ENCODE data around the gene ACKR2. TPM values are rescaled to one million over a fixed set of nuclear protein-coding genes. Genes with fewer than 3 reads are reported as not detected.

Gene ACKR2
- total RNA-seq, 4 donors from 2014 or later: 2.7 to 6.5 (median 3.1) TPM

GRCh38 chr3:42823351-42823750, 14.1 kb downstream of the ACKR2 start:
- Histone ChIP-seq H3K27ac (peak overlapping the region in 2 of 4 donors; percentile 49 to 66), H3K36me3 (no peaks in the 10 kb centered on the region), H3K4me3 (no peak overlapping the region), H3K9me3 (no peaks in the 10 kb centered on the region), H3K4me1 (peaks cover 5 to 67% (median 21%) of the 10 kb centered on the region in 3 donors), H3K27me3 (no peaks in the 10 kb centered on the region)
- 30 to 33% methylated on average over 2 of the region's 2 CpGs for WGBS, 2 donors
- TF ChIP-seq CTCF (IDR thresholded peaks at IDR 0.05) (no peak), POLR2A (IDR thresholded peaks at IDR 0.05) (no peak)
- no peak for DNase-seq
- intact Hi-C loops (cut with DNase I): no loop called here

- Histone ChIP-seq H3K36me3 (no peaks in the 10 kb centered on the region), H3K27me3 (no peaks in the 10 kb centered on the region), H3K4me1 (peaks cover 0 to 56% (median 21%) of the 10 kb centered on the region in 3 donors), H3K27ac (peak overlapping the region in 2 of 4 donors; percentile 26 to 45), H3K4me3 (no peak overlapping the region), H3K9me3 (no peaks in the 10 kb centered on the region)
- intact Hi-C loops (cut with DNase I): no loop called here
- no peak for TF ChIP-seq CTCF (IDR thresholded peaks at IDR 0.05)
- no peak for TF ChIP-seq POLR2A (IDR thresholded peaks at IDR 0.05)
- DNase-seq: no peak
These were observed 16.9 kb downstream of the ACKR2 start for GRCh38 chr3:42826141-42826540.

DNA sequence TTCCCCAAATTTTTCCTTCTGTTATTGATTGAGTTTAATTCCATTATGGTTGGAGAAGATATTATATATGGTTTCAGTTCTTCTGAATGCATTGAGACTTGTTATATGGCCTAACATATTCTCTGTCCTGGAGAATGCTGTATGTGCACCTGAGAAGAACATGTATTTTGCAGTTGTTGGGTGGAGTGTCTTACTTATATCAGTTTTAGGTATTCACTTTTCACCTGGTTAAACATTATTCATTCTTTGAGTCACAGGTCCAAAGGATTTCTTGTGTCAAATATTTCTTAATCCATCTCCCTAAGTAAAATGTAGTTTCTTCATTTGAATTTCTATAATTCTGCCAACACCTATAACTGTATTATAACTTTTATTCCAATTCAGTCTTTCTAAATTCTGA, 17.8 kb downstream of the ACKR2 start:
- Histone ChIP-seq H3K27ac (peak overlapping the region in 1 of 4 donors; percentile 49), H3K4me3 (no peak overlapping the region), H3K27me3 (no peaks in the 10 kb centered on the region), H3K9me3 (no peaks in the 10 kb centered on the region), H3K36me3 (no peaks in the 10 kb centered on the region), H3K4me1 (peaks cover 0 to 56% (median 21%) of the 10 kb centered on the region in 3 donors)
- DNase-seq: no peak
- TF ChIP-seq POLR2A (IDR thresholded peaks at IDR 0.05) (no peak), CTCF (IDR thresholded peaks at IDR 0.05) (no peak)
- intact Hi-C loops (cut with DNase I): no loop called here

- 55 to 60% methylated on average over 4 of the region's 4 CpGs for WGBS, 2 donors
- DNase-seq: no peak
- no peak for TF ChIP-seq CTCF (IDR thresholded peaks at IDR 0.05)
- TF ChIP-seq POLR2A (IDR thresholded peaks at IDR 0.05): no peak
- intact Hi-C loops (cut with DNase I): no loop called here
- Histone ChIP-seq H3K27me3 (no peaks in the 10 kb centered on the region), H3K36me3 (no peaks in the 10 kb centered on the region), H3K27ac (peak overlapping the region in 3 of 4 donors; percentile 26 to 49 (median 27)), H3K9me3 (no peaks in the 10 kb centered on the region), H3K4me1 (peaks cover 0 to 51% (median 21%) of the 10 kb centered on the region in 3 donors), H3K4me3 (no peak overlapping the region)
These were observed 18.4 kb downstream of the ACKR2 start for GRCh38 chr3:42827654-42828053.

- H3K27ac ChIP-seq: no peak overlapping the region
- intact Hi-C loops (cut with DNase I): no loop called here
- H3K4me1 ChIP-seq: peaks cover 0 to 37% (median 13%) of the 10 kb centered on the region in 3 donors
- H3K9me3 ChIP-seq: no peaks in the 10 kb centered on the region
- DNase-seq: no peak
- no peak overlapping the region for H3K4me3 ChIP-seq
- no peak for TF ChIP-seq POLR2A (IDR thresholded peaks at IDR 0.05)
- TF ChIP-seq CTCF (IDR thresholded peaks at IDR 0.05): no peak
- WGBS, 2 donors: 75 to 80% methylated on average over 5 of the region's 5 CpGs
- H3K36me3 ChIP-seq: no peaks in the 10 kb centered on the region
- no peaks in the 10 kb centered on the region for H3K27me3 ChIP-seq
These were observed 19.9 kb downstream of the ACKR2 start for GRCh38 chr3:42829083-42829627.
